Effector CD4-positive, alpha-beta T cell (primary cell): ENCODE measurements around the gene SLC22A3.
"Not testable (repeated sequence)": the region's sequence is repeated elsewhere in the genome, so short reads cannot be mapped to it uniquely, and the experiment has no call there.

Experiments used
- DNase-seq: peaks from one replicate; pipeline ENCODE4 v3.0.0-alpha.2; 2020

SLC22A3 gene

GRCh38 chr6:160420253-160420968 lies 72.2 kb downstream of the SLC22A3 start:
- no peak for DNase-seq

GRCh38 chr6:160420969-160421556 lies 72.9 kb downstream of the SLC22A3 start:
- no peak for DNase-seq

GRCh38 chr6:160421854-160422253 lies 73.7 kb downstream of the SLC22A3 start:
- DNase-seq, result no peak

- no peak for DNase-seq
These were observed 76.1 kb downstream of the SLC22A3 start for GRCh38 chr6:160424256-160424655.

GRCh38 chr6:160426136-160426535 lies 78.0 kb downstream of the SLC22A3 start:
- DNase-seq, result no peak

- DNase-seq, result no peak
These were observed 79.3 kb downstream of the SLC22A3 start for GRCh38 chr6:160427312-160428068.

- no peak for DNase-seq
These were observed 79.9 kb downstream of the SLC22A3 start for GRCh38 chr6:160428069-160428430.

- no peak for DNase-seq
These were observed 80.8 kb downstream of the SLC22A3 start for GRCh38 chr6:160428818-160429619.

GRCh38 chr6:160429620-160429895 lies 81.4 kb downstream of the SLC22A3 start:
- no peak for DNase-seq

- no peak for DNase-seq
These were observed 82.0 kb downstream of the SLC22A3 start for GRCh38 chr6:160430203-160430602.

- DNase-seq, result no peak
These were observed 82.6 kb downstream of the SLC22A3 start for GRCh38 chr6:160430751-160431150.

GRCh38 chr6:160431226-160431625 lies 83.0 kb downstream of the SLC22A3 start:
- DNase-seq, result no peak

GRCh38 chr6:160431791-160432404 lies 83.7 kb downstream of the SLC22A3 start:
- DNase-seq, result no peak

GRCh38 chr6:160435935-160436334 lies 87.8 kb downstream of the SLC22A3 start:
- no peak for DNase-seq

- no peak for DNase-seq
These were observed 89.0 kb downstream of the SLC22A3 start for GRCh38 chr6:160437154-160437553.

GRCh38 chr6:160437775-160438174 lies 89.6 kb downstream of the SLC22A3 start:
- DNase-seq, result no peak

GRCh38 chr6:160438481-160438880 lies 90.3 kb downstream of the SLC22A3 start:
- DNase-seq, result no peak

GRCh38 chr6:160439751-160440150 lies 91.6 kb downstream of the SLC22A3 start:
- no peak for DNase-seq

GRCh38 chr6:160442151-160442550 lies 94.0 kb downstream of the SLC22A3 start:
- DNase-seq, result no peak

- DNase-seq, result no peak
These were observed 97.0 kb downstream of the SLC22A3 start for GRCh38 chr6:160445130-160445529.

GRCh38 chr6:160447350-160447749 lies 99.2 kb downstream of the SLC22A3 start:
- no peak for DNase-seq

- DNase-seq, result not testable (repeated sequence)
These were observed 101.6 kb downstream of the SLC22A3 start for GRCh38 chr6:160449787-160450186.

- no peak for DNase-seq
These were observed 102.7 kb downstream of the SLC22A3 start for GRCh38 chr6:160450849-160451248.
